ENCODE results near the gene COL1A1. TPM values are rescaled to one million over a fixed set of nuclear protein-coding genes. Genes with fewer than 3 reads are reported as not detected.

Gene COL1A1
- polyA plus RNA-seq, 4 donors = 462 to 7,291 (median 934) TPM

DNA sequence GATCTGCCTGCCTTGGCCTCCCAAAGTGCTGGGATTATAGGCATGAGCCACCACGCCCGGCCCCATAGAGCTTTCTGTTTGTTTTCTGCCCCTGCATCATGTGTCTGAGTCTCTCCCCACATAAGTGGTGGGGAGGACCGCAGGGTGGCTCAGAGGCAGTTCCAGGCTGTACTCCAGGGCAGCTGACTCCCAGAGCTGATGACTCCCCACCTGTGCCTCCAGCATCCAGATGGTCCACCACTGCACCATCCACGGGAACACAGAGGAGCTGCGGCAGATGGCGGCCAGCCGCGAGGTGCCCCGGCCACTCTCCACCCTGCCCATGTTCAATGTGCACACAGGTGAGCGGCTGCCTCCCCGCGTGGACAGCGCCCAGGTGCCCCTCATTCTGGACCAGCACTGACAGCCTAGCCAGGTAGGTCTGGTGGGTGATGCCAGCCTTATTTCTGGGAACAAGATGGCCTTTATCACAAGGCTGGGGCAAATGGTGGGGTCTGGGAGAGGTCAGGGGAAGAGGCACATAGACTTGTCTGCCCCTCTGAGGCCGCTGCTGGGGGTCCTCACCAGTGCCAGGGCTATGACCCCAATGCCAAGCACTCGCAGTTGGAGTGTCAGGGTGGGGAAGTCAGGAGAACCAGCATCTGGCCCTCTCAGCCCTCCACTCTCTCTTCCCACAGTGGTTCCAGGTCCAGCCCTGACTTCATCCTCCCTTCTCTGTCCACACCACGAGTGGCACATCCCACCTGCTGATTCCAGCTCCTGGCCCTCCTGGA is 26.2 kb downstream of the COL1A1 start:
- DNase-seq (ENCODE audit: low read depth in 4 of 4, low spot score in 3 of 4) = no peak

- DNase-seq (ENCODE audit: low read depth in 4 of 4, low spot score in 3 of 4) = no peak
Measured at GRCh38 chr17:50174444-50174843, 27.0 kb downstream of the COL1A1 start.

DNA sequence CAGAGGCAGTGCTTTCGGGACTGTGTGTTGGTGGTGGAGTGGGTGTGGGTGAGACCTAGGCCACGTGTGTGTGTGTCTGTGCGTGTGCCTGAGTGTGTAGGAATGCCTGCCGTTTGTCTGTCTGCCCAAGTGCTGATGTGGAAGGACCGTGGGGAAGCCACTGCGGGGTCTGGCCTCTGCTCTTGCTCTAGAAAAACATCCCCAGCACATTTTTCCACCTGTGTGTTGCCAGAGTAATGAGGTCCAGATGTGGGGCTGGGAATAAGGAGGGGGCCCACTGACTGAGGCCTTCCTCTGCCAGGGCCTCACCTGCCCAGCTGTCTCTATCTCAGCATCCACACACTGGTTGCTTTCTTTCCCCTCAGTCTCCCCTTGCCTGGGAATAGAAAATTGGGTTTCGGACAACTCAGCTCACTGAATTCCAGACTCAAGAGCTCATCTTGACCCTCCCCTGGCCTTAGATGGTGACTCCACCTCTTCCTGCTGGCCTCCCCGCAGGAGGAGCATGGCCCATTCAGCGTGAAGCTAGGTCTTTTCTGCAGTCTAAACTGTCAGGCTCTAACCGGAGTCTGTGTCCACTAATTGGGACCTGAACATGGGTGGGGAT is 28.0 kb downstream of the COL1A1 start:
- DNase-seq (ENCODE audit: low read depth in 4 of 4, low spot score in 3 of 4) = no peak

DNA sequence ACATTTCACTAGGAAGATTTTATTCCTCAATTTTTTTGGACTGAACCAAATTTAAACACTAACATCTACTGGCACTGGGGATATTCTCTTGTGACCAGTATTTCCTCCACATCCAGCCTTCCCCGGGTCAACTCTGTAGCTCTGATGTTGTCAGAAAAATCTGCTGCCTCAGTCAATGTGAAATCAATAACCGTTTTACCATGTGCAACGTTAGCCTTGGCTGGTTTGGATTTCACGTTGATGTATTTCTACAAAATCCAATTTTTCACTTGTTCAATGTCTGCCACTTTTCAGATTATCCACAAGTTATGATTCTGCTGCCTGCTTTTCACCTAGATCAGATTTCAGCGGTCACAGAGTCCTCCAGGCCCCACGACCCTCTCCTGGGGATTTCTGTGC is 28.5 kb downstream of the COL1A1 start:
- DNase-seq (ENCODE audit: low read depth in 4 of 4, low spot score in 3 of 4) = no peak

- DNase-seq (ENCODE audit: low read depth in 4 of 4, low spot score in 3 of 4) = no peak
Measured at GRCh38 chr17:50172130-50172529, 29.3 kb downstream of the COL1A1 start.

DNA sequence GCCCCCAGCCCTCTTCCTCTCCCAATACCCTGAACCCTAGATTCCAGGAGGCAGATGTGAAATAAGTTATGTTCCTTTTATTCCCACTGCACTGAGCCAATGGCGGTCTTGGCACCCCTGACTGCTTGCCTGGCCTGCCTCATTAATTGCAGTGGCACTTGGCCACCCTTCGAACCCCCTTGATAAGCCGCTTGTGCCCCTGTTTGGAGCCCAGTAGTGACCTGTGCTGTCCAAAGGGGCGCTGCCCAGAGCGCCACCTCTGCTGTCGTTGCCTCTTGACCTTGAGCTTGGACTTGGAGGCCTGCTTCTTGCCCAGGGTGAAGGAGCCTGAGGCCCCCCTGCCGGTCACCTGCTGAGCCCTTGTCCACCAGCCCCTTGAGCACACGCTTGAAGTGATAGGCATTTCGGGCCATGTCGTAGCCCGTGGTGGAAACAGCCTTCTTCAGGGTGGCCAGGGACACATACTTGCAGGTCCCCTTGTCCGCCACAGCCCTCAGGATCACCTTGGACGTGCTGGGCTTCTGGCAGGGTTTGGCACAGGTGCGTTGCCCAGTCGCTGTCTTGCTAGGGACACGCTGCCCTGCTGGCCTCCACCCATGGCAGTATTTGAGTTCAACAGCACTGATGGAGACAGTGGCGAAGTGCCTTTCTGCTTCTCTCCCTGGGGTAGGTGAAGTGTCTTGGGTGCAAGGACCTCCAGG is 29.9 kb downstream of the COL1A1 start:
- no peak for DNase-seq (ENCODE audit: low read depth in 4 of 4, low spot score in 3 of 4)

- DNase-seq (ENCODE audit: low read depth in 4 of 4, low spot score in 3 of 4) = no peak
Measured at GRCh38 chr17:50170662-50171370, 30.6 kb downstream of the COL1A1 start.

DNA sequence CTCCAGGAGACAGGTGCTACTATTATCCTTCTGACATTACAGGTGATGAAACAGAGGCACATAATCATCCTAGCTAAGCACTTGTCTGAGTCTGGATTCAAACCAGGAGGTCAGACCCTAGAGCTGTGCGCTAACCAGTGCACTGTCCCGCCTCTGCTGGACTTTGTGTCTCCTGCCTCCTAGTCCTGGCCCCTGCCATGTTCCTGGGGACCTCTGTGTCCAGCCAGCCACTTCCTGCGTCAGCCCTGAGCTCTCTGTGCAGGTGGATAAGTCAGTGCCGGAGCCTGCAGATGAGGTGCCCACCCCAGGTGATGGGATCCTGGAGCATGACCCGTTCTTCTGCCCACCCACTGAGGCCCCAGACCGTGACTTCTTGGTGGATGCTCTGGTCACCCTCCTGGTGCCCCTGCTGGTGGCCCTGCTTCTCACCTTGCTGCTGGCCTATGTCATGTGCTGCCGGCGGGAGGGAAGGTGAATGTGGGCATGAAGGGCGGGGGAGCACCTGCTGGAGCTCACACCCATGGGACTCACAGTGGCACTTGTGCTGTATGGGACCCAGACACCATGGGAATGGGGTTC is 31.5 kb downstream of the COL1A1 start:
- no peak for DNase-seq (ENCODE audit: low read depth in 4 of 4, low spot score in 3 of 4)

DNA sequence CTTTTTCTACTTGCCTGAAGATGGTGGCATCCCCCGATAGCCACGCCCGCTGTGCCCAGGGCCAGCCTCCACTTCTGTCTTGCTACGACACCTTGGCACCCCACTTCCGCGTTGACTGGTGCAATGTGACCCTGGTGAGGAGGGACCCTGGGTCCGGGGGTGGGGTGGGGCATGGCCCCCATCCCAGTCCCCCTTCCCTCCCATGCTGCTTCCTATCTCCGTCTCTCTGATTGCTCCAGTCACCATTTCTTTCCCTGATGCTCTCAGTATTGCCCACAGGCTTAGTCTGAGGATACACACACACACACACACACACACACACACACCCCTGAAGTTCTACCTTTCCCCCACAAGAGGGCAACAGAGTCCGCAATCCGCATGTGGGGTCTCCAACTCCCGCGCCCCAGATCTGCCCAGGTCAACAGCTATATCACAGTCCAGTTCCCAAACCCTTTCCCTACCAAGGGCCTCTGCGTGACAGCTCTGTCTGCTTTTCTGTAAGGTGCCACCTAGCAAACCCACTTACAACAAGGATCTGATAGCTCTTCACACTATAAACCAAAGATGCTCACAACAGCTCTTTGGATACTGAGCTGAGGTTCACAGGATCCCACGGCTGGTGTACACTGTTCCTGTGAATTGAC is 32.2 kb downstream of the COL1A1 start:
- DNase-seq (ENCODE audit: low read depth in 4 of 4, low spot score in 3 of 4) = no peak

- no peak for DNase-seq (ENCODE audit: low read depth in 4 of 4, low spot score in 3 of 4)
Measured at GRCh38 chr17:50168319-50168718, 33.1 kb downstream of the COL1A1 start.

DNA sequence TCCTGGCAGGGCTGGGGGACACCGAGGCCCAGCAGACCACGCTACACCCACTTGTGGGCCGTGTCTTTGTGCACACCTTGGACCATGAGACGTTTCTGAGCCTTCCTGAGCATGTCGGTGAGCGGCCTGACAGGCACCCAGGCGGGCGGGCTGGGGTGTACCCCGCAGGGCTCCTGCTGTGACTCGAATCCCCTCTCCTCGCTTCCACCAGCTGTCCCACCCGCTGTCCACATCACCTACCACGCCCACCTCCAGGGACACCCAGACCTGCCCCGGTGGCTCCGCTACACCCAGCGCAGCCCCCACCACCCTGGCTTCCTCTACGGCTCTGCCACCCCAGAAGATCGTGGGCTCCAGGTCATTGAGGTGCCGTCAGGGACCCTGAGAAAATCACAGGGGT is 34.1 kb downstream of the COL1A1 start:
- DNase-seq (ENCODE audit: low read depth in 4 of 4, low spot score in 3 of 4) = no peak

GRCh38 chr17:50166518-50167181 is 34.8 kb downstream of the COL1A1 start:
- DNase-seq (ENCODE audit: low read depth in 4 of 4, low spot score in 3 of 4) = no peak

DNA sequence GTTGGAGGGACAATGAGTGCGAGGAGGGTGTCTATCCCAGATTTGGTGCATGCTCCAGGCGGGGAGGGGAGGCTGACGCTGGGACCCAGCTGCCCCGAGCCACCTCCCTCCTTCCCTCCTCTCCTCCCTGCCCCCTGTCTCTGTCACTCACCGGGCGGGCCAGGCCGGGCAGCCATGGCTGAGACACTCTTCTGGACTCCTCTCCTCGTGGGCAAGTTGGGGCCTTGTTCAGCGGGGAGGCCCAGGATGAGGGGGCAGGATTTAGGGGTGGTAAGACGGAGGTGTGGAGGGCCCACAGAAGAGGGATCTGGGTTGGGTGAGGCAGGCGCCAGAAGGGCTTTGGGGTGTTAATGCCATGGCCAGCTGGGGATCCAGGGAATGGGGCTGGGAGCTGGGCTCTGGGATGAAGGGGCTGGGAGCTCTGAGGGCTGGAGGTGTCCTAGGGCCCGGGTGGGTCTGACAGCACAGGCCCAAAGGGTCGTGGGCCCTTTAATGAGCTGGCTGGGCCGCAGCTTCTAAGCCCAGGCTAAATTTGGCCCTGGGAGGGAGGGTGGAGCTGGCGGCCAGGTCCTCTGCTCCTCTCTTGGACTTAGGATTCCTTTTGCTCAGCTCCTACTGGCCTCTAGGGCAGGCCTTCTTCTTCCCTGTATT is 35.4 kb downstream of the COL1A1 start, which contains the start of gene SGCA:
Gene SGCA, plus strand, starts transcription at position 139 of the 651 bp plus-strand sequence. Its CDS starts 36 bp downstream, at position 175.
- no peak for DNase-seq (ENCODE audit: low read depth in 4 of 4, low spot score in 3 of 4)

DNA sequence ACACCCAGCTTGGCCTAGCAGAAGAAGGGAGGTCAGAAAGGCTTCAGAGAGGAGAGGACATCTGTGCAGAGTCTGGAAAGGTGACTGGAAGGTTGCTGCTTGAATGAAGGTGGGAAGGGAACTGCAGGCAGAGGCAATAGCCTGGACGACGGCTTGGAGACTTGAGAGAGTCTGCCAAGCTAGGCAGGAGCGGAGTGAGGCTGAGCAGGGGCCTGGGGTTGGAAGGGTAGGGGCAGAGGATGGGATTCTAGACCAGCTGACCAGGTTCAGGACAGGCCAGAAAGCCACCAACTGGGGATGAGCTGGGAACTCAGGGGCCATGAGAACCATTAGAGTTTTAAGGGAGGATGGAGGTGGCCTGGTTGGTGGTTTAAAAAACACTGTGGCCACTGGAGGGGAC is 36.0 kb downstream of the COL1A1 start:
- DNase-seq (ENCODE audit: low read depth in 4 of 4, low spot score in 3 of 4) = no peak

- no peak for DNase-seq (ENCODE audit: low read depth in 4 of 4, low spot score in 3 of 4)
Measured at GRCh38 chr17:50165066-50165465, 36.4 kb downstream of the COL1A1 start.

GRCh38 chr17:50164697-50164988 is 36.8 kb downstream of the COL1A1 start:
- DNase-seq (ENCODE audit: low read depth in 4 of 4, low spot score in 3 of 4) = no peak

DNA sequence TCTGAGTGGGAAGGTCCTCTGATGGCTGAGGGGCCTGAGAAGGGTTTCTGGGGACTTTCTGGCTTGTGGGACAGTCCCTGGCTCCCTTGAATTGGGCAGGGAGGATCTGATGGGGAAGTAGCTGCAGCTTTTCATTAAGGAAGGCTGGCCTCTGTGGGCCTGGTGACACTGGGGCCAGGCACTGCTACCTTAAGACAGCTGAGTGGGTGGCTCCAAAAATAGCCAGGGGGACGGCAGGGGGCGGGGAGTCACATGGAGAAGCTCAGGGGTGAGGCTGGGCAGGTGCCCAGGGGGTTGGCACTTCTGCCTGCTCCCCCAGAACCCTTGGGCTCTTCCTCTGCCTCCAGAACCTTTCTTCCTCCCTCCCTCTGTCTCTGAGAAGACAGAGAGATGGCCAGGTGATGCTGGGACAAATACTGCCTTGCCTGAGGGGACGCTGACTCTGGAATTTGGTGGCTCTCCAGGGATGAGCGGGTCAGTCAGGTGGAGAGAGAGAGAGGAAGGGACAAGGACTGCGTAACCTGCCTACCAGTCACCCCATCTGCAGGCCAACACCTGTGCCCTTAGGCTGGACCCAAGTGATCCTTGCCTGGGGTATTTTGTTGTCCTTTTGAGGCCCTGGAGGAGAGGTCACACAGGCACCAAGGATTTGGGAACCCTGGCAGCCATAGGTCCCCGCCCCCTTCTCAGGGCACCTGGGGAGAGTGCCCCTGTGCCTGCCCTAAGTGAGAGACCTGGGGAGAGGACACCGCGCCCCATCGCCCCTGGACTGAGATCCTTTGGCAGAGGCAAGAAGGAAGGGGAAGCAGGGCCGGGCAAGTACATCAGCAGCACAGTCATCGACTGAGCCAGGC is 37.4 kb downstream of the COL1A1 start:
- no peak for DNase-seq (ENCODE audit: low read depth in 4 of 4, low spot score in 3 of 4)

- no peak for DNase-seq (ENCODE audit: low read depth in 4 of 4, low spot score in 3 of 4)
Measured at GRCh38 chr17:50162466-50163254, 38.8 kb downstream of the COL1A1 start.

Data from left renal pelvis (tissue), 4 donors.